Glomerular endothelial cell (primary cell): ENCODE data around the gene RALA. TPM values are rescaled to one million over a fixed set of nuclear protein-coding genes. Genes with fewer than 3 reads are reported as not detected.

Source experiments
- total RNA-seq: library from RNA; depleted of rRNA; stranded (reverse); fragments of >200 nt; gene quantifications from 2 replicates; pipeline ENCODE4 v1.2.3, GENCODE V29; 2015

RALA gene
- total RNA-seq, 1 donor from 2014 or later = 176 TPM

Other genes starting within 250 kb of the RALA start
- gene YAE1, start 57.2 kb upstream of the RALA start, total RNA-seq = 10.1 and 13.0 TPM in 2 replicates